Mucosa of rectum (tissue), 2 donors: ENCODE data around the gene DHCR24.
A peak's percentile ranks its signal among the peaks of the same experiment; 100 is the strongest.
"Not testable (repeated sequence)": the region's sequence is repeated elsewhere in the genome, so short reads cannot be mapped to it uniquely, and the experiment has no call there.

Source experiments
- H3K27ac ChIP-seq, 2 donors: one replicate each; pipeline ENCODE4 v1.7.0; 2013; ENCODE audit warnings: inconsistent platforms in 2 of 2, low read depth in 2 of 2, low read length in 2 of 2
- H3K27me3 ChIP-seq, 2 donors: one replicate each; pipeline ENCODE4 v1.7.0; 2013; ENCODE audit warnings: low read length in 2 of 2; ENCODE audit not compliant: control insufficient read depth in 2 of 2, insufficient read depth in 2 of 2
- H3K36me3 ChIP-seq, 2 donors: one replicate each; pipeline ENCODE4 v1.7.0; 2013; ENCODE audit warnings: low read length in 2 of 2; ENCODE audit not compliant: control insufficient read depth in 2 of 2, insufficient read depth in 2 of 2
- H3K4me1 ChIP-seq, 2 donors: one replicate each; pipeline ENCODE4 v1.7.0; 2013; ENCODE audit warnings: low read length in 2 of 2, mild to moderate bottlenecking in 1 of 2; ENCODE audit not compliant: control insufficient read depth in 2 of 2, insufficient read depth in 2 of 2
- H3K4me3 ChIP-seq, 2 donors: one replicate each; pipeline ENCODE4 v1.7.0; 2013; ENCODE audit warnings: low read length in 2 of 2
- H3K9ac ChIP-seq, 2 donors: one replicate each; pipeline ENCODE4 v1.7.0; 2013; ENCODE audit warnings: low read length in 2 of 2, low read depth in 1 of 2, mild to moderate bottlenecking in 1 of 2
- H3K9me3 ChIP-seq, 2 donors: one replicate each; pipeline ENCODE4 v1.7.0; 2013; ENCODE audit warnings: low read length in 2 of 2; ENCODE audit not compliant: control insufficient read depth in 2 of 2
- donor health status: healthy.
- donor health status: Normal muscosa, but diverticular disease.

Gene DHCR24

DNA sequence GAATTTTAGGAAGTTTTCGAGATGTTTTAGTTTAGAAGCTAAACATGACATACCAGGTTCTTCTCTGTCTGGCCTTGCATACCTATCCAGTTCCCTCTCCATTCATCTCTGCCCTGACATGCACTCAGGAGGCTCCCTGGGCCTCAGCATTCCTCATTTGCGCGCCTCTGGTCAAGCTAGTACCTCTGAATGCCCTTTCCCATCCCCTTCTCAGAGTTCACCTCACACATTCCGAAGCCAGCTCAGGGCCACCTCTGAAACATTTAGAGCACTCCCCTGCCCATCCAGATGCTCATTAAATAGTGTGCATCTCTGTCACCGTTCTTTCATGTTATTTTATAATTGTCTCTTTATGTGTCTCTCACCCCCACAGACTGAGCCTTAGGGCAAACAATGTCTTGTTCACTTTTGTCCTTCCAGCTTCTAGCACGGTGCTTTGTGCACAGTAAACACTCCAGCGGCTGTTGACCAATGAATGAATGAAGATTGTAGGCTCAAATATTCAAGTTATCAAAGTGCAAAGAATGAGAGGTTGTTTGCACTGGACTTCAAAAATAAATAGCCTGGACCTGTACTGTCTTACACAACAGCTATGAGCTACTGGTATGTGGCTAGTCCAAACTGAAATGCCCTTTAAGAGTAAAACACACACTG lies 1.2 kb upstream of the DHCR24 start:
- Histone ChIP-seq H3K9ac (no peak overlapping the region), H3K4me3 (peak overlapping the region; percentile 87 to 91), H3K27me3 (no peaks in the 10 kb centered on the region), H3K9me3 (no peaks in the 10 kb centered on the region), H3K36me3 (peaks cover 0 to 3% of the 10 kb centered on the region in 2 donors), H3K4me1 (peaks cover 14% of the 10 kb centered on the region in 2 donors), H3K27ac (no peak overlapping the region)

DNA sequence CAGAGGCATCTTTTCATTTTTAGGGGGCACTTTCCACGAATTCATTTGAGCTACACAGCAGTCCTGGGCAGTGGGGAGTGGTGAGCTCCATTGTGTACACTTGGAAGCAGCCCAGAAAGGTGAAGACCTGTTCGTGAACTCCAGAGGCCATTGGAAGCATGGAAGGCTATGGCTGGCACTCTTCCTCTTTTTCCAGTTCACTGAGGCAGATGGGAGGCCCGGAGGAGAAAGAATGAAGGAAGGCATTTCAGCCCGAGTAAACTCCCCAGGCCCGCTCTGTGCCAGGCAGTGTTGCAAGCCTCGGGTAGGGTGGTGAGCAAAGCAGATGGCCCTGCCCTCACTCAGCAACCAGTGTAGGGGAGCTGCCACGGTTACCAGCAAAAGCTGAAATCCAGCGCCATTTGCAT lies 673 bp upstream of the DHCR24 start:
- H3K4me3 ChIP-seq: peak overlapping the region; percentile 87 to 91
- H3K27me3 ChIP-seq: no peaks in the 10 kb centered on the region
- peak overlapping the region; percentile 32 to 79 for H3K27ac ChIP-seq
- H3K9me3 ChIP-seq: no peaks in the 10 kb centered on the region
- H3K9ac ChIP-seq: peak overlapping the region in 1 of 2 donors; percentile 83
- H3K36me3 ChIP-seq: peaks cover 0 to 3% of the 10 kb centered on the region in 2 donors
- peaks cover 14% of the 10 kb centered on the region in 2 donors for H3K4me1 ChIP-seq

DNA sequence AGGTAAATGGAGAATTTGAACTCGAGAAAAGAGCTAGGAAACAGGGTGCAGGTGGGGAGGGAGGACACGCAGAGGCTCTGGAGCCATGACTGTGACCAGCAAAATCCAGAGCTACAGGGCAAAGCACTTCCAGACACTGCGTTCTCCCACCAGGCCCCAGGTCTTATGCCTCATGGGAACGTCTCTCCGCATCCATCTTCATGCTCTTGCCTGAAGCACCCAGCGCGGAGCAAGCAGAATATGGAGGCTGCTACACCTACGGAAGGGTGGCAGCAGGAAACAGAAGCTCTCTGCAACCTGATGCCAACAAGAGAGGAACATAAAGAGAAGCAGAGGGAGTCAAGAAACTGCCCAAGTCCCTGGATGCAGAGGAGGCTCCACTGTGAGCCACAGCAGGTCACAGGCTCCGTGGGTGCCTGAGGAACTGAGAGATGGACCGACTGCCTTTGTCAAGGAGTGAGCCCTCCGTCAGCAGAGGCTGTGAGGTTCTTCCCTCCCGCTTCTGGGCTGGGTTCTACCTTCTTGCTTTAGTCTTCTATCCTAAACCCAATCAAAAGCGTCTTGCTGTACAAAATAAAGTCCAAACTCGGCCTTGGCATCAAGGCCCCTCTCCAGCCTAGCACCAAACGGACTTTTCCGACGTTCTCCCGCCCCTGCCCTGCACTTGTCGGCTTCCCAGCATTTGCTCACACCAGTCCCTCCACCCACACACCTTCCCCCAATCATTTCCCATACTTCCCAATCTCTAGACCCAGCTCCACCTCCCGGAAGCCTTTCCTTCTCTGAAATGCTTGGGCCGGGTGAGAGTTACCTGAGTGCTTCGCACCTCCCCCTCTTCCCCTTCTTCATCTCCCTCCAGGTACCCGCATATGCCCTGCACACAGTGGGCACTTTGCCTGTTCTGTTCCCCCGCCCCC lies 930 bp downstream of the DHCR24 start:
- H3K9me3 ChIP-seq: no peaks in the 10 kb centered on the region
- H3K4me1 ChIP-seq: peaks cover 14% of the 10 kb centered on the region in 2 donors
- H3K4me3 ChIP-seq: peak overlapping the region; percentile 87 to 91
- H3K9ac ChIP-seq: peak overlapping the region; percentile 41 to 83
- H3K27me3 ChIP-seq: no peaks in the 10 kb centered on the region
- H3K36me3 ChIP-seq: peaks cover 0 to 3% of the 10 kb centered on the region in 2 donors
- peak overlapping the region; percentile 70 to 79 for H3K27ac ChIP-seq

- Histone ChIP-seq H3K27ac (no peak overlapping the region), H3K9ac (no peak overlapping the region), H3K36me3 (peaks cover 0 to 3% of the 10 kb centered on the region in 2 donors), H3K4me3 (no peak overlapping the region), H3K27me3 (no peaks in the 10 kb centered on the region), H3K9me3 (no peaks in the 10 kb centered on the region), H3K4me1 (peaks cover 14% of the 10 kb centered on the region in 2 donors)
Observed at GRCh38 chr1:54885237-54885679, 1.7 kb downstream of the DHCR24 start.

DNA sequence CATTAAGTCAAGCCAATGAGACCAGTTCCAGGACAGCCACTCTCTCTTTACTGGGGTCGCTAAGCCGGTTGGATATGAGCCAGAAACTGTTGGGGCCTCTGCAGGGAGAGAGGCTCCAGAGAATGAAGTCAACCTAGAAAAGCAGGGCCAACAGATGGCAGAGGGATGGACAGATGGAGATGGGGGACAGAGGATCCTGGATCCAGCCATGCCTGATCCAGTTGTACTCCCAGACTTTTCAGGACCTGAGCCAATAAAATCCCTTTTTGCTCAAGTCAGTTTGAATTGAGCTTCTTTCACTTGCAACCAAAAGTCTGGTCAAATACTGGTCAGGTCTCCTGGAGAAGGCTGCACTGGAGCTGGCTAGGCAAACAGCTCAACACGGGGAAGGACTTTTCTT lies 2.2 kb downstream of the DHCR24 start:
- Histone ChIP-seq H3K4me1 (peaks cover 14% of the 10 kb centered on the region in 2 donors), H3K9me3 (no peaks in the 10 kb centered on the region), H3K4me3 (no peak overlapping the region), H3K27ac (no peak overlapping the region), H3K36me3 (peaks cover 0 to 3% of the 10 kb centered on the region in 2 donors), H3K27me3 (no peaks in the 10 kb centered on the region), H3K9ac (no peak overlapping the region)

DNA sequence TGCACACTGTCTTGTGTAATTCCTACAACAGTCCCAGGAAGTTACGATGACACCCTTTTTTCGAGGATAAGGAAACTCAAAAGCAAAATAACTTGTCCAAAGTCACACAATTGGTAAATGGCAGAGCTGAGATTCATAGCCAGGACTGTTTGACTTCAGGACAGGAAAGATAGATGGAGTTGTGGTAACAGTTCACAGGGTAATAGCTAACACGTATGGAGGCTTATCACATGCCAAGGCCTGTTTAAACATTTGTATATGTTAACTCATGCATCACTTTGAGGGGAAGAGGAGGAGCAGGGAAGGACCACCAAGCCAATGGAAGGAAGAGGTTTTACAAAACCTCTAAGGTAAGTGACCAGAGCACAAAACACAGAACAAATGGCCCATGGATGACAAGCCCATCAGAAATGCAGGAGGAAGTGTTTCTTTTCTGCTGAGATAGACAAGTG lies 2.8 kb downstream of the DHCR24 start:
- H3K4me1 ChIP-seq: peaks cover 14% of the 10 kb centered on the region in 2 donors
- no peak overlapping the region for H3K9ac ChIP-seq
- H3K27me3 ChIP-seq: no peaks in the 10 kb centered on the region
- H3K36me3 ChIP-seq: peaks cover 0 to 3% of the 10 kb centered on the region in 2 donors
- H3K27ac ChIP-seq: no peak overlapping the region
- no peaks in the 10 kb centered on the region for H3K9me3 ChIP-seq
- no peak overlapping the region for H3K4me3 ChIP-seq

DNA sequence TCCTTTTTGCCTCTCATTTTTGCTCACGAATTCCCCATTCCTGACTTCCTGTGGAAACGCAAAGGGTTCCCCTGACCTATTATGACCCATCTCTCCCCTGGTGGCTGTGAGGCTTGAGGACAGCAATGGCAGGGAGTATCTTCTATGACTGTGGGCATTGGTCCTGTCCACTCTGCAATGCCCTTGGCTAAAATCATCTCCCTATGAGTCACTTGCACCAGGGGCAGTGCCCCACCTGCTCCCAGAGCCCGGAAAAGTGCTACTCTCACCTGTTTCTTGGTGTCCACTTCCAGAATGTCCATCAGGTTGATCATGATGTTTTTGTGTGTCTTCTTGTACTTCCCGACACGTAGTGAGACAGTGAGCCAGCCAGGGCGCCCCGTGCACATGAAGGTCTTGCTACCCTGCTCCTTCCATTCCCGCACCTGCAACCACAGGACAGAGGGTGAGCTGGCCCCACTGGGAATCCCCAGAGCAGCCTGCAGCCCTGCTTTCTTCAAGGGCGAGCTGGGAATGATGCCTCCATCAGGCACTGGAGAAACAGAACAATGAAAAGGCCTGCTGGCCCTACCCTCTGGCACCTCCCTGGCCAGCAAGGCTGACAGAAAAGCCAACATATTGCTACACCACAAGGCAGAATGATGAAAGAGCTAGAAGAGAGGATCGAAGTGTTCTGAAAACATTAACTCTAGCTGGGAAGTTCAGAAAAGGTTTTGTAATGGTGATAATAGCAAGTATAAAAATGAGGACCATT lies 3.5 kb downstream of the DHCR24 start:
- Histone ChIP-seq H3K4me1 (peaks cover 14% of the 10 kb centered on the region in 2 donors), H3K36me3 (peaks cover 0 to 3% of the 10 kb centered on the region in 2 donors), H3K4me3 (no peak overlapping the region), H3K9ac (no peak overlapping the region), H3K9me3 (no peaks in the 10 kb centered on the region), H3K27me3 (no peaks in the 10 kb centered on the region), H3K27ac (no peak overlapping the region)

DNA sequence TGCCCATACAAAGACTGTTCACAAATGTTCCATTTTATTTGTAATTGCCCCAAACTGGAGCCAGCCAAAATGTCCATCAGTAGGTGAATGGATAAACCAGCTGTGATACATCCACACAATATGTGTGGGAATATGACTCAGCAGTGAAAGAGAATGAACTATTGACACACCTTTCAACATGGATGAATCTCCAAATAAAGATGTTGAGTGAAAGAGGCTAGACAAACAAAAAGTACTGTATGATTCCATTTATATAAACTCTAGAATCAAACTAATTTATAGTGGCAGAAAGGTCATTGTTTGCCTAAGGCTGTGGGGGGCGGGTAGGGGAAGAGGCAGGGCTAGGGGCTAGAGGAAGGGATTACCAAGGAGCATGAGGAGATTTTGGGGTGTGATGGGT lies 4.5 kb downstream of the DHCR24 start:
- Histone ChIP-seq H3K4me1 (peaks cover 9 to 14% of the 10 kb centered on the region in 2 donors), H3K27me3 (no peaks in the 10 kb centered on the region), H3K9me3 (no peaks in the 10 kb centered on the region), H3K36me3 (peaks cover 0 to 3% of the 10 kb centered on the region in 2 donors), H3K27ac (no peak overlapping the region), H3K4me3 (no peak overlapping the region), H3K9ac (no peak overlapping the region)

DNA sequence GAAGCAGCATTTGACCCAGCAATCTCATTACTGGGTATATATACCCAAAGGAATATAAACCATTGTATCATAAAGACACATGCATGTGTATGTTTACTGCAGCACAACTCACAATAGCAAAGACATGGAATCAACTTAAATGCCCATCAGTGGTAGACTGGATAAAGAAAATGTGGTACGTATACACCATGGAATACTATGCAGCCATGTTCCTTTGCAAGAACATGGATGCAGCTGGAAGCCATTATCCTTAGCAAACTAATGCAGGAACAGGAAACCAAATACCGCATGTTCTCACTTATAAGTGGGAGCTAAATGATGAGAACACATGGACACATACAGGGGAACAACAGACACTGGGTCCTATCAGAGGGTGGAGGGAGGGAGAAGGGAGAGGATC lies 5.4 kb downstream of the DHCR24 start:
- peaks cover 7 to 14% of the 10 kb centered on the region in 2 donors for H3K4me1 ChIP-seq
- H3K27ac ChIP-seq, H3K4me3 ChIP-seq, H3K9ac ChIP-seq, H3K9me3 ChIP-seq, H3K36me3 ChIP-seq, H3K27me3 ChIP-seq: not testable (repeated sequence)
